K562 (cell line): ENCODE data around the gene TREX2. TPM values are rescaled to one million over a fixed set of nuclear protein-coding genes. Genes with fewer than 3 reads are reported as not detected.

ENCODE experiments used
- ATAC-seq: fragments of 200-7000 bp; cut with Tn5 transposase; 3 replicates; pipeline ENCODE4 v1.9.1; 2020; ENCODE audit warnings: moderate library complexity
- BruUV-seq: library from RNA; stranded (reverse); fragments of 400-500 nt; replicated peaks from 2 replicates; lab custom pipeline; 2021; lab: Mats Ljungman, UMichigan
- CTCF ChIA-PET: fragments of 300-600 bp; formaldehyde crosslinking; extraction: SDS; loops from one replicate; lab custom pipeline; 2021; ENCODE audit warnings: low intra/inter-chr PET ratio; lab: Yijun Ruan, JAX
- POLR2A ChIA-PET: fragments of 300-600, 350-650 bp; sonication (Branson Sonifier 250); formaldehyde crosslinking; extraction: SDS; loops from one replicate; lab custom pipeline; 2021; ENCODE audit warnings: antibody characterized with exemption, inconsistent platforms; lab: Yijun Ruan, JAX
- DNase-seq, 4 experiments: peaks; one replicate each; pipeline versions ENCODE4 v3.0.0 to v3.0.0-alpha.2; 2011 to 2018; ENCODE audit warnings: low spot score in 3 of 4, mixed read lengths in 3 of 4; ENCODE audit errors: extremely low read depth in 1 of 4
- FAIRE-seq: peaks from 2 replicates; lab custom pipeline; 2011; peaks lifted over from hg19 to GRCh38; lab: Jason Lieb, UNC
- H2AFZ ChIP-seq: 2 replicates; pipeline ENCODE4 v1.6.0; 2011; ENCODE audit warnings: low read depth, low read length, control low read depth, inconsistent platforms
- H3K27ac ChIP-seq: fragments of 200-600 bp; 3 replicates; pipeline ENCODE4 v1.8.0; 2011; ENCODE audit warnings: low read depth, mild to moderate bottlenecking, control low read depth, inconsistent platforms, low read length, moderate library complexity, mixed read lengths; ENCODE audit errors: extremely low read depth
- H3K27me3 ChIP-seq, 2 experiments: fragments of 300-600 bp in 1 of 2; 2 replicates in 1 of 2; 3 replicates in 1 of 2; pipeline versions ENCODE4 v1.6.0 to v1.8.0; 2011; ENCODE audit warnings: inconsistent platforms in 2 of 2, low read length in 2 of 2, mild to moderate bottlenecking in 1 of 2, mixed read lengths in 1 of 2, moderate library complexity in 1 of 2; ENCODE audit not compliant: control insufficient read depth in 2 of 2, insufficient read depth in 2 of 2
- H3K36me3 ChIP-seq: fragments of 300-600 bp; 3 replicates; pipeline ENCODE4 v1.8.0; 2011; ENCODE audit warnings: mild to moderate bottlenecking, low read length, inconsistent platforms; ENCODE audit not compliant: control insufficient read depth, insufficient read depth
- H3K4me1 ChIP-seq, 2 experiments: fragments of 200-600 bp in 1 of 2; replicated peaks in 1 of 2; 2 replicates in 1 of 2; 3 replicates in 1 of 2; pipeline versions ENCODE4 v1.5.1 to v1.8.0; 2011; ENCODE audit warnings: inconsistent platforms in 2 of 2, low read length in 2 of 2, mild to moderate bottlenecking in 1 of 2, mixed read lengths in 1 of 2, moderate library complexity in 1 of 2; ENCODE audit not compliant: control insufficient read depth in 2 of 2, insufficient read depth in 2 of 2
- H3K4me2 ChIP-seq: 2 replicates; pipeline ENCODE4 v1.6.1; 2011; ENCODE audit warnings: low read length, control low read depth, inconsistent platforms, mixed read lengths; ENCODE audit not compliant: insufficient read depth
- H3K4me3 ChIP-seq: fragments of 200-600 bp; sonication (generic), shearing (Covaris generic); 2 replicates; pipeline ENCODE4 v1.5.1; 2016; ENCODE audit warnings: control low read depth, inconsistent platforms
- H3K79me2 ChIP-seq: fragments of 200-600 bp; 3 replicates; pipeline ENCODE4 v1.8.0; 2011; ENCODE audit warnings: low read length, inconsistent platforms; ENCODE audit not compliant: control insufficient read depth, insufficient read depth
- H3K9ac ChIP-seq, 2 experiments: 2 replicates each; pipeline versions ENCODE4 v1.6.0 to v1.6.1; 2011; ENCODE audit warnings: low read depth in 2 of 2, low read length in 2 of 2, control low read depth in 1 of 2, inconsistent platforms in 1 of 2, mild to moderate bottlenecking in 1 of 2, mixed read lengths in 1 of 2; ENCODE audit not compliant: insufficient read depth in 1 of 2
- H3K9me1 ChIP-seq: one replicate; pipeline ENCODE4 v1.6.0; 2011; ENCODE audit warnings: inconsistent platforms, mild to moderate bottlenecking, low read length, moderate library complexity; ENCODE audit not compliant: control insufficient read depth, insufficient read depth
- H3K9me3 ChIP-seq: replicated peaks from 2 replicates; pipeline ENCODE4 v1.5.1; 2011; ENCODE audit warnings: low read depth, low read length, inconsistent platforms; ENCODE audit not compliant: control insufficient read depth, insufficient read depth
- H4K20me1 ChIP-seq: replicated peaks from 2 replicates; pipeline ENCODE4 v1.6.1; 2011; ENCODE audit warnings: low read length, inconsistent platforms, mixed read lengths; ENCODE audit not compliant: control insufficient read depth, insufficient read depth
- ARHGAP35 ChIP-seq: fragments of 450-650 bp; IDR thresholded peaks from 2 replicates; pipeline ENCODE4 v1.6.1; 2018; ENCODE audit not compliant: partially characterized antibody
- ARID1B ChIP-seq: fragments of 450-650 bp; IDR thresholded peaks from 2 replicates; pipeline ENCODE4 v1.6.1; 2016; ENCODE audit warnings: antibody characterized with exemption, mild to moderate bottlenecking, inconsistent platforms
- CHAMP1 ChIP-seq: fragments of 450-650 bp; IDR thresholded peaks from 2 replicates; pipeline ENCODE4 v1.6.1; 2016; ENCODE audit warnings: mild to moderate bottlenecking
- FOXM1 ChIP-seq, 2 experiments: fragments of 450-650 bp in 1 of 2; sonication (generic) in 1 of 2; formaldehyde crosslinking in 1 of 2; IDR thresholded peaks; 2 replicates each; pipeline versions ENCODE4 v1.6.1 to v1.9.0; 2017 to 2022; ENCODE audit warnings: low read depth in 2 of 2, mild to moderate bottlenecking in 2 of 2, missing genetic modification reagents in 1 of 2, moderate library complexity in 1 of 2
- HSF4 ChIP-seq: fragments of 250-450 bp; sonication (Bioruptor Pico); IDR thresholded peaks from 2 replicates; pipeline ENCODE4 v2.1.2; 2022; ENCODE audit warnings: mild to moderate bottlenecking, moderate library complexity, borderline replicate concordance
- L3MBTL2 ChIP-seq: fragments of 450-650 bp; IDR thresholded peaks from 2 replicates; pipeline ENCODE4 v1.6.1; 2016; ENCODE audit warnings: mild to moderate bottlenecking, moderate library complexity
- LCOR ChIP-seq: sonication (generic); formaldehyde crosslinking; IDR thresholded peaks from 2 replicates; pipeline ENCODE4 v1.8.0; 2022; ENCODE audit warnings: mild to moderate bottlenecking, missing genetic modification reagents
- MCM3 ChIP-seq: fragments of 450-650 bp; IDR thresholded peaks from 2 replicates; pipeline ENCODE4 v1.6.1; 2016
- NFE2L1 ChIP-seq: fragments of 450-650 bp; IDR thresholded peaks from 2 replicates; pipeline ENCODE4 v1.6.1; 2016; ENCODE audit warnings: missing genetic modification characterization, low read depth, mild to moderate bottlenecking, missing compliant biosample characterization, moderate library complexity, borderline replicate concordance
- RB1 ChIP-seq: fragments of 450-650 bp; IDR thresholded peaks from 2 replicates; pipeline ENCODE4 v1.6.1; 2017; ENCODE audit warnings: low read depth, mild to moderate bottlenecking
- RUNX1 ChIP-seq: sonication (generic); IDR thresholded peaks from 2 replicates; pipeline ENCODE4 v1.6.1; 2016; ENCODE audit warnings: antibody characterized with exemption, low read depth
- SIX5 ChIP-seq, 2 experiments: IDR thresholded peaks; 2 replicates each; pipeline ENCODE4 v1.6.1; 2011; ENCODE audit warnings: low read length in 2 of 2, borderline replicate concordance in 1 of 2, low read depth in 1 of 2, mild to moderate bottlenecking in 1 of 2, moderate library complexity in 1 of 2; ENCODE audit not compliant: insufficient read depth in 1 of 2
- ZBTB17 ChIP-seq: fragments of 450-650 bp; formaldehyde crosslinking; IDR thresholded peaks from 2 replicates; pipeline ENCODE4 v1.4.0; 2020; ENCODE audit warnings: mild to moderate bottlenecking
- ZNF263 ChIP-seq: sonication (generic); formaldehyde crosslinking; IDR thresholded peaks from 2 replicates; pipeline ENCODE4 v1.8.0; 2022; ENCODE audit warnings: mild to moderate bottlenecking, missing genetic modification reagents, borderline replicate concordance
- ZNF551 ChIP-seq: fragments of 250-450 bp; sonication (Bioruptor Pico); IDR thresholded peaks from 2 replicates; pipeline ENCODE4 v1.5.0; 2021; ENCODE audit warnings: mild to moderate bottlenecking, moderate library complexity
- ZNF780A ChIP-seq: fragments of 250-450 bp; sonication (Bioruptor Pico); IDR thresholded peaks from 2 replicates; pipeline ENCODE4 v1.5.0; 2021; ENCODE audit warnings: mild to moderate bottlenecking
- WGBS: fragments of 100-300 bp; shearing (Covaris generic); methylation state at CpG from one replicate; pipeline ENCODE4 v1.1.6; 2016; ENCODE audit warnings: low coverage, mixed read lengths; ENCODE audit not compliant: insufficient coverage; ENCODE audit errors: missing lambda C conversion rate; 5-methylcytosine and 5-hydroxymethylcytosine counted together
- in situ Hi-C: fragments of 300-500 bp; cut with MboI; formaldehyde crosslinking; loops from 4 replicates; pipeline ENCODE4 v1.15.0; 2018; ENCODE audit warnings: inconsistent platforms, mixed read lengths
- intact Hi-C: fragments of 100-400 bp; cut with micrococcal nuclease; formaldehyde crosslinking; loops from 2 replicates; pipeline ENCODE4 v1.14.2; 2022
- polyA plus RNA-seq, 8 experiments: library from polyadenylated mRNA; depleted of rRNA in 4 of 8; stranded (reverse) in 5 of 8; unstranded in 3 of 8; fragments of >200 nt; fragmentation: Nextera tagmentation in 2 of 8; fragmentation: Illumina TruSeq in 1 of 8; extraction: Ambion mirVana in 2 of 8; extraction: Trizol in 1 of 8; gene quantifications; 2 replicates each; pipeline versions ENCODE4 v1.2.1 to v1.2.3, GENCODE V29; 2011 to 2014; ENCODE audit warnings: inconsistent platforms in 1 of 8, missing spikeins in 1 of 8
- total RNA-seq, 7 experiments: library from RNA; depleted of rRNA in 6 of 7; stranded (reverse); fragments of >200 nt in 6 of 7; fragmentation: Illumina TruSeq in 2 of 7; extraction: Trizol in 2 of 7; gene quantifications; 2 replicates each; pipeline versions ENCODE4 v1.2.1 to v1.2.3, GENCODE V29; 2011 to 2021; ENCODE audit warnings: low replicate concordance in 1 of 7
- TF ChIP-seq, protein P1 (sequence below): fragments of 250-450 bp; sonication (Bioruptor Pico); IDR thresholded peaks from 2 replicates; pipeline ENCODE4 v1.6.1; 2021; ENCODE audit warnings: mild to moderate bottlenecking
- TF ChIP-seq, protein P2 (sequence below), 2 experiments: fragments of 250-450 bp in 1 of 2; fragments of 450-650 bp in 1 of 2; sonication (Bioruptor Pico) in 1 of 2; IDR thresholded peaks; 2 replicates each; pipeline versions ENCODE4 v1.6.1 to v1.8.0; 2016 to 2021; ENCODE audit warnings: mild to moderate bottlenecking in 2 of 2, moderate library complexity in 2 of 2, missing compliant biosample characterization in 1 of 2, missing genetic modification characterization in 1 of 2

Gene TREX2
- total and polyA plus RNA-seq, 9 of the 15 experiments (the other 6 are each of a cell fraction or from before 2014, with no cell fraction given): 0.07 to 1.5 (median 0.33) TPM; not detected in 2

GRCh38 chrX:153398275-153398960, 47.4 kb downstream of the TREX2 start:
- no TSS peak for BruUV-seq
- H3K9me1 ChIP-seq: no peaks in the 10 kb centered on the region
- no peak overlapping the region for H3K9ac ChIP-seq
- H3K9me3 ChIP-seq: no peaks in the 10 kb centered on the region
- no peak overlapping the region for H3K4me2 ChIP-seq
- H3K4me3 ChIP-seq: no peak overlapping the region
- ATAC-seq: no peak
- ChIA-PET CTCF (no interaction called here), POLR2A (interaction anchor here (0.7 to 1.1 kb wide), 3 partner anchors 17 to 160 kb away, joined by 3 to 4 read pairs (median 4); no protein-coding TSS in a partner anchor)
- intact Hi-C loops (no loop called here), in situ Hi-C loops (no loop called here)
- H3K4me1 ChIP-seq: peaks cover 0 to 22% of the 10 kb centered on the region in 2 experiments; a peak in 2 of 5 replicates
- DNase-seq: no peak
- 7% methylated on average over 12 of the region's 17 CpGs for WGBS
- H2AFZ ChIP-seq: no peak overlapping the region
- H3K79me2 ChIP-seq: no peaks in the 10 kb centered on the region
- no peak for TF ChIP-seq ZBTB17 (CRISPR knock-in tag)
- no peak for TF ChIP-seq RB1
- no peak for TF ChIP-seq LCOR (CRISPR knock-in tag)
- TF ChIP-seq HSF4 (CRISPR knock-in tag): no peak
- no peak for TF ChIP-seq ZNF263 (CRISPR knock-in tag)
- TF ChIP-seq SIX5 (IDR thresholded peaks at IDR 0.05; ENCODE audit: borderline replicate concordance in 1 of 2, insufficient read depth in 1 of 2, low read depth in 1 of 2, low read length in 2 of 2): no peak
- no peak for TF ChIP-seq ZNF551 (CRISPR knock-in tag)
- no peak for TF ChIP-seq RUNX1
- TF ChIP-seq ARHGAP35: no peak
- TF ChIP-seq, protein P1, sequence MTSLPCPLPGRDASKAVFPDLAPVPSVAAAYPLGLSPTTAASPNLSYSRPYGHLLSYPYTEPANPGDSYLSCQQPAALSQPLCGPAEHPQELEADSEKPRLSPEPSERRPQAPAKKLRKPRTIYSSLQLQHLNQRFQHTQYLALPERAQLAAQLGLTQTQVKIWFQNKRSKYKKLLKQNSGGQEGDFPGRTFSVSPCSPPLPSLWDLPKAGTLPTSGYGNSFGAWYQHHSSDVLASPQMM (CRISPR knock-in tag): no peak
- no peak for TF ChIP-seq FOXM1 (IDR thresholded peaks at IDR 0.05; ENCODE audit: low read depth)
- TF ChIP-seq FOXM1 (CRISPR knock-in tag; IDR thresholded peaks at IDR 0.05; ENCODE audit: low read depth): no peak
- no peak for TF ChIP-seq ARID1B
- no peak for TF ChIP-seq L3MBTL2
- no peak for TF ChIP-seq CHAMP1
- TF ChIP-seq MCM3: no peak
- TF ChIP-seq NFE2L1: no peak
- TF ChIP-seq, protein P2, sequence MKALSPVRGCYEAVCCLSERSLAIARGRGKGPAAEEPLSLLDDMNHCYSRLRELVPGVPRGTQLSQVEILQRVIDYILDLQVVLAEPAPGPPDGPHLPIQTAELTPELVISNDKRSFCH (CRISPR knock-in tag; IDR thresholded peaks at IDR 0.05): no peak
- TF ChIP-seq, protein P2 (tag; IDR thresholded peaks at IDR 0.05): no peak
- no peak for TF ChIP-seq ZNF780A (CRISPR knock-in tag)
- no peak for FAIRE-seq
- H4K20me1 ChIP-seq: no peaks in the 10 kb centered on the region
- no peak overlapping the region for H3K27ac ChIP-seq
- no peaks in the 10 kb centered on the region for H3K36me3 ChIP-seq
- H3K27me3 ChIP-seq: peaks cover 0 to 24% of the 10 kb centered on the region in 2 experiments; a peak in 2 of 5 replicates
